Mesendoderm (in vitro differentiated cells): ENCODE data around the gene KCNN3.

Source experiments
- DNase-seq: peaks from one replicate; pipeline ENCODE4 v3.0.0; 2013
- H2AK5ac ChIP-seq: 2 replicates; pipeline ENCODE4 v1.6.1; 2013; ENCODE audit warnings: low read length, inconsistent platforms
- H2BK120ac ChIP-seq: 2 replicates; pipeline ENCODE4 v1.6.1; 2013; ENCODE audit warnings: low read depth, mild to moderate bottlenecking, low read length, moderate library complexity, mixed read lengths
- H2BK15ac ChIP-seq: replicated peaks from 2 replicates; pipeline ENCODE4 v1.6.1; 2013; ENCODE audit warnings: low read depth, mild to moderate bottlenecking, moderate library complexity
- H2BK5ac ChIP-seq: 2 replicates; pipeline ENCODE4 v1.6.1; 2013; ENCODE audit warnings: low read length, inconsistent platforms
- H3K18ac ChIP-seq: 2 replicates; pipeline ENCODE4 v1.6.1; 2013; ENCODE audit warnings: mild to moderate bottlenecking, low read length, mixed read lengths
- H3K23ac ChIP-seq: one replicate; pipeline ENCODE4 v1.6.1; 2013; ENCODE audit warnings: low read length
- H3K27ac ChIP-seq: 2 replicates; pipeline ENCODE4 v1.5.1; 2013; ENCODE audit warnings: low read depth, mild to moderate bottlenecking, inconsistent platforms, low read length, moderate library complexity
- H3K27me3 ChIP-seq: 2 replicates; pipeline ENCODE4 v1.6.1; 2013; ENCODE audit warnings: low read length, control low read depth, mild to moderate bottlenecking, inconsistent platforms; ENCODE audit not compliant: insufficient read depth, poor library complexity
- H3K36me3 ChIP-seq: 2 replicates; pipeline ENCODE4 v1.6.1; 2013; ENCODE audit warnings: low read length, inconsistent platforms; ENCODE audit not compliant: control insufficient read depth, insufficient read depth
- H3K4ac ChIP-seq: one replicate; pipeline ENCODE4 v1.6.1; 2013; ENCODE audit warnings: low read depth, mild to moderate bottlenecking, low read length, moderate library complexity
- H3K4me1 ChIP-seq: 2 replicates; pipeline ENCODE4 v1.6.1; 2013; ENCODE audit warnings: low read depth, low read length, inconsistent platforms; ENCODE audit not compliant: control insufficient read depth
- H3K4me2 ChIP-seq: 2 replicates; pipeline ENCODE4 v1.6.1; 2013; ENCODE audit warnings: low read length
- H3K4me3 ChIP-seq: 2 replicates; pipeline ENCODE4 v1.5.1; 2013; ENCODE audit warnings: mild to moderate bottlenecking, low read length
- H3K56ac ChIP-seq: one replicate; pipeline ENCODE4 v1.6.1; 2013; ENCODE audit warnings: low read length
- H3K79me1 ChIP-seq: 2 replicates; pipeline ENCODE4 v1.6.1; 2013; ENCODE audit warnings: low read length, inconsistent platforms
- H3K79me2 ChIP-seq: 2 replicates; pipeline ENCODE4 v1.6.1; 2013; ENCODE audit warnings: mild to moderate bottlenecking, low read length; ENCODE audit not compliant: control insufficient read depth, insufficient read depth
- H3K9ac ChIP-seq: 2 replicates; pipeline ENCODE4 v1.6.1; 2013; ENCODE audit warnings: low read length, inconsistent platforms
- H4K5ac ChIP-seq: one replicate; pipeline ENCODE4 v1.6.1; 2013; ENCODE audit warnings: low read length
- H4K8ac ChIP-seq: one replicate; pipeline ENCODE4 v1.6.1; 2013; ENCODE audit warnings: low read depth, mild to moderate bottlenecking, control low read depth, low read length, moderate library complexity
- WGBS: extraction: QIAGEN DNeasy Blood & Tissue Kit; methylation state at CpG from one replicate; pipeline ENCODE4 v1.1.7; 2013; ENCODE audit warnings: low lambda C conversion rate, missing lambda C conversion rate; ENCODE audit not compliant: insufficient coverage; ENCODE audit errors: extremely low coverage; 5-methylcytosine and 5-hydroxymethylcytosine counted together

The KCNN3 gene

DNA sequence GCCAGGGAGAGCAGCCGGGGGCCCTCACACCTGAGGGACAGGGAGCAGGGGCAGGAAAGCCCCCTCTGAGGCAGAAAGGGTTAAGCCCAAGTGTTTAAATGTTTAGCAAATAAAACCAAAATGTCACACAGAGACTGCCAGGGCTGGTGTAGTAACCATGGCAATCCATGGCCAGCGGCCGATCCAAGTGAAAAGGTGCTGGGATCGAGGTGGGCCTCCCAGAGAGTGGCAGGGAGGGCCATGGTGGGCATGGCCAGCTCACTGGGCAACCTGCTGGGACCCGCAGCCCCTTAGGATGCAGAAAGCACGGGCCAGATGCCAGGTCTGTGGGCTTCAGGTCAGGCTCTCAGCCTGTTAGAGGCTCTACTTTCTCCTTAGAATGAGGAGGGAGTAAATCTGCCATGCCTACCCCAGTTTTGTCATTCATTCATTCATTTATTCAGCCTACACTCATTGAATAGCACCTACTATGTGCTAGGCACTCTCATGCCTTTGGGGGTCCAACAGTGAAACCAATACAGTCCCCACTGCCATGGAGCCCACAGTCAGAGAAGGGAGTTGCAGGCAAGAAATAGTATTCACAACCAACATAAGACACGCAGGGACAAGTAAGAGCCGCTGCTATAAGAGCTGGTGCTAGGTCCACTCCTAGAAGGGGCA is 56.1 kb downstream of the KCNN3 start:
- Histone ChIP-seq H2BK120ac (no peak overlapping the region), H3K56ac (no peak overlapping the region), H3K4me1 (peaks cover 8% of the 10 kb centered on the region), H3K79me1 (no peaks in the 10 kb centered on the region), H4K5ac (no peak overlapping the region), H2AK5ac (no peak overlapping the region), H2BK15ac (no peak overlapping the region), H3K27ac (no peak overlapping the region), H3K4me3 (no peak overlapping the region), H3K79me2 (no peaks in the 10 kb centered on the region), H3K4me2 (no peak overlapping the region), H3K18ac (no peak overlapping the region), H3K27me3 (no peaks in the 10 kb centered on the region), H3K36me3 (no peaks in the 10 kb centered on the region), H4K8ac (no peak overlapping the region), H3K9ac (no peak overlapping the region), H2BK5ac (no peak overlapping the region), H3K4ac (no peak overlapping the region), H3K23ac (no peak overlapping the region)
- no CpG with 5 or more reads among the region's 8 CpGs for WGBS
- DNase-seq: no peak

DNA sequence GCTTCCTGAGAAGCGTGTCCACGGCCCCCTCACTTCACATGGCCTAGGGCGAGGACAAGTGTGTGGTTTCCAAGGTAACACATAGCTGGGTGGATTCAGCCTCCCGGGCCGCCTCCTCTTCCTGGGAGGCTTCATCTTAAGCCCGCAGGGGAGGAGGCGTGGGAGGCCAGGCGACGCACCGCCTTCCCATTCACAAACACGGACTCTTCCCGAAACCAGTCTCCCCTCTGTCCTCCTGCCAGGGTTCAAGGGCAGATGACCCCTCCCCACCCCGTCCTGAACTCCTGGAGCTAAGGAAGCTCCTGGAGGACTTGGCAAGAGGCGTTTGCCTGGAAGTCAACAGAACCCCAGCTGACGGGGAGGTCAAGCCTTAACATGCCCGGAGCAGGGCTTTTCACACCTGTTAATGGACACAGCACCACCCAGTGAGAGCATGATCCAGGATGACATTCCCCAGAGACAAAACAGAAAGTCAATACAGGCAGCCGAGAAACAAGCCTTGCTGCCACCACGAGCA is 56.7 kb downstream of the KCNN3 start:
- no peak overlapping the region for H2AK5ac ChIP-seq
- no peak overlapping the region for H4K8ac ChIP-seq
- H3K9ac ChIP-seq: no peak overlapping the region
- no peaks in the 10 kb centered on the region for H3K79me1 ChIP-seq
- no peak overlapping the region for H3K4me2 ChIP-seq
- peaks cover 10% of the 10 kb centered on the region for H3K4me1 ChIP-seq
- H3K79me2 ChIP-seq: no peaks in the 10 kb centered on the region
- no peak overlapping the region for H3K18ac ChIP-seq
- no peak overlapping the region for H2BK15ac ChIP-seq
- H3K23ac ChIP-seq: no peak overlapping the region
- H3K4me3 ChIP-seq: no peak overlapping the region
- no peak overlapping the region for H2BK120ac ChIP-seq
- peak overlapping the region; percentile 62 for H3K56ac ChIP-seq
- H3K4ac ChIP-seq: no peak overlapping the region
- no peaks in the 10 kb centered on the region for H3K27me3 ChIP-seq
- DNase-seq: peak; percentile 96
- no peaks in the 10 kb centered on the region for H3K36me3 ChIP-seq
- H3K27ac ChIP-seq: peak overlapping the region; percentile 23
- no peak overlapping the region for H4K5ac ChIP-seq
- no CpG with 5 or more reads among the region's 18 CpGs for WGBS
- no peak overlapping the region for H2BK5ac ChIP-seq

DNA sequence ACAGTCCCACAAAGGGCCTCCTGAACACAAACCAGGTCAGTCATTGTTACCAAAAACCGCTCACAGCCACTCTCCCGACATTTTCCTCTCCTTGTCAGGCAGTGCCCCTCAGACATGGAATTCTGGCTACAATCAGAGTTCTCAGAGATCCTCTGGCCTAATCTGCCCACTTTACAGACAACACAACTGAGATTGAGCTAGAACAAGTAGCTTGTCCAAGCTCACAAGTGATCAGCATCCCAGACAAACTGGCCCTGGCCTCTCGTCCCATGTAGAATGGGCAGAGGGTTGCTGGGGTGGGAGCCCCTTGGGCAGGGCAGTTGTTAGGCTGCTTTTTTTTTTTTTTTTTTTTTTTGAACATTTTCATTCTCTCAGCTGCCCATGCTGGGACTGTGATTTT is 57.2 kb downstream of the KCNN3 start:
- no peak overlapping the region for H4K8ac ChIP-seq
- H3K4me2 ChIP-seq: no peak overlapping the region
- no CpG with 5 or more reads among the region's 3 CpGs for WGBS
- H3K4ac ChIP-seq: no peak overlapping the region
- H3K4me3 ChIP-seq: no peak overlapping the region
- peak overlapping the region; percentile 2 for H2BK120ac ChIP-seq
- no peak overlapping the region for H2BK15ac ChIP-seq
- H3K79me2 ChIP-seq: no peaks in the 10 kb centered on the region
- DNase-seq: no peak
- H3K4me1 ChIP-seq: peaks cover 13% of the 10 kb centered on the region
- no peak overlapping the region for H2BK5ac ChIP-seq
- H2AK5ac ChIP-seq: no peak overlapping the region
- H3K56ac ChIP-seq: no peak overlapping the region
- H3K36me3 ChIP-seq: no peaks in the 10 kb centered on the region
- H4K5ac ChIP-seq: no peak overlapping the region
- no peaks in the 10 kb centered on the region for H3K79me1 ChIP-seq
- no peak overlapping the region for H3K9ac ChIP-seq
- H3K18ac ChIP-seq: no peak overlapping the region
- no peaks in the 10 kb centered on the region for H3K27me3 ChIP-seq
- H3K27ac ChIP-seq: no peak overlapping the region
- no peak overlapping the region for H3K23ac ChIP-seq

DNA sequence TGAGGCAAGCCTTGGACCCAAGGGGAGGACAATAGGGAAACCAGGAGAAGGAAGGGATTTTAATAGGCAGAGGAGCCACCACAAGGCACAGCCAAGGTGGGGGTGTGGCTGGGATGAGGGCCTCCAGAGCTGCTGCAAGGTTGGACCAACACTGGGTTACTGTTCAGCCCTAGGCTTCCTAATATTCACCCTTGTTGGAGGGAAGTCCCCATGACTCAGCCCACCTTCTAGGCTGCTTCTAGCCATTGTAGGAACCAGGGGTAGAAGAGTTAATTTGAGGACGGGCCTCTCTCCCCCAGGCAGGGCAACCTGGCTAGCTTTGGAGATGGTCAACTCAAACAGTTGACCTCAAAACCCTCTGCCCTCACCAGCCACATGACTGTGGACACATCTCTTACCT is 59.5 kb downstream of the KCNN3 start:
- Histone ChIP-seq H3K56ac (no peak overlapping the region), H3K4ac (no peak overlapping the region), H4K8ac (no peak overlapping the region), H4K5ac (no peak overlapping the region), H3K9ac (no peak overlapping the region), H3K36me3 (no peaks in the 10 kb centered on the region), H3K27me3 (no peaks in the 10 kb centered on the region), H3K4me2 (no peak overlapping the region), H3K79me2 (no peaks in the 10 kb centered on the region), H2BK5ac (no peak overlapping the region), H2BK120ac (no peak overlapping the region), H2BK15ac (no peak overlapping the region), H3K4me3 (no peak overlapping the region), H3K23ac (no peak overlapping the region), H2AK5ac (no peak overlapping the region), H3K27ac (no peak overlapping the region), H3K18ac (no peak overlapping the region), H3K79me1 (no peaks in the 10 kb centered on the region), H3K4me1 (peaks cover 14% of the 10 kb centered on the region)
- no CpG with 5 or more reads among the region's 1 CpG for WGBS
- no peak for DNase-seq

DNA sequence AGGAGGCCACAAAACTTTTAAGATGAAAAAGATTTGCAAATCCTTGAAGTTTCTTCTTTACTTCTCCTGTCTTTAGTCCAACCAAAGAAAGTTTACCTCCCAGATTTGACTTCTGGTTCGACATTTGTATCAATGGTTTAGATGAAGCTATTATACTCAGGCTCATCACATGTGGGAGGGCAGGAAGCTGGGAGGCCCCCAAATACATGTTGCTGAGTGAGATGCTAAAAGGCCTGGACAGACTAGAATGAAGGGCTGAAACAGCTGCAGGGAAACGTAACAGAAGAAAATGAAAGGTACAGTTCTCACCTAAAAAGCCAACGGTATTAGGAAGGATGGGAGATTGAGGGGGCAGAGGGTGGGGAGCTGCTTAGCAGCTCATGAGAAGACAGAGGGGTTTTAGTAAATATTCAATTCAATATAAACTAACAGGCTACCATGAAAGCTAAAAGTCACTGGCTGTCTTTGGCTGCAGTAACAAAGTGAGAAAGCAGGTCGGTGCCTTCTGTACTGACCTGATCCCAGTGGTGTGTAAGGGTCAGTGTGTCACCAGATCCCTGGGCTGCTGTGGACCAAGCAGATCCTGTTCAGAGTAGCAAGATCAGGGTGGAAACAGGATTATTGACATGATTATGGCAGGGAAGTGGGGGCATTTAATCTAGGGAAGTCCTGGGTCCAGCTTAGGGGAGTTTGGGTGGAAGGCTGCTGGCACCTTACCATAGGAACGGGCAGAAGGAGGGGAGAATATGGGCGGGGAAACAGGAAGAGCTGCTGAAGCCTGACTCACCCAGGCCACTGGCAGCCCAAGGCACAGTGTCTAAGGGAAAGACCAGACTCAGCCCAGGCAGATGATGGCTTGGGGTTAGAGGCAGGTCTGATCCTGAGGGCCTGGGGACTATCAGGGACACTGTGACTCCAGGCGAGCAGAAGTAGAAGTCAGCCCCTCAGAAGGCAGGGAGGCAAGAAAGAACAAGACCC is 60.4 kb downstream of the KCNN3 start:
- Histone ChIP-seq H3K18ac (no peak overlapping the region), H4K8ac (no peak overlapping the region), H2BK120ac (no peak overlapping the region), H2AK5ac (no peak overlapping the region), H3K27ac (no peak overlapping the region), H2BK5ac (no peak overlapping the region), H2BK15ac (no peak overlapping the region), H3K23ac (no peak overlapping the region), H4K5ac (no peak overlapping the region), H3K4ac (no peak overlapping the region), H3K4me1 (peaks cover 14% of the 10 kb centered on the region), H3K79me2 (no peaks in the 10 kb centered on the region), H3K4me2 (no peak overlapping the region), H3K36me3 (no peaks in the 10 kb centered on the region), H3K27me3 (no peaks in the 10 kb centered on the region), H3K79me1 (no peaks in the 10 kb centered on the region), H3K4me3 (no peak overlapping the region), H3K9ac (no peak overlapping the region), H3K56ac (no peak overlapping the region)
- no CpG with 5 or more reads among the region's 7 CpGs for WGBS
- no peak for DNase-seq
